ENCODE data around the gene MPZL2.

The MPZL2 gene

DNA sequence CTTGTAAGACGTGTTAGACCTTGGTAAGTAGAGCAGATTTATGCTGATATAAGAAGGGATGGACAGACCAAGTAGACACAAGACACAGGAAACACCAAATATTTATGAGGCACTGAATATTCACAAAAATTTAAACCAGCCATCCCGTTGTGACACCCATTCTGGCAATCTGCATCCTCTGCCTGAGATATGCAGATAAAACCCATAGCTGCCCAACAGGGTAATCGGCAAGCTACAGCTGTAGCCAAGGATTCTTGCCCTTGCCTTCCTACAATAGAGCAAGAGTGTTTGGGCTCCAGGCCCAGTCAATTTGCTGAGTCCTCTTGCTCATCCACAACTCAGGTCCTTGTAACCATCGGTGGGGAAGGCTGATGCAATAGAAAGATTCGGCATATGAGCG is 18.5 kb upstream of the MPZL2 start:
- Histone ChIP-seq H3K27ac (ENCODE audit: low read length) (no peak overlapping the region), H3K4me1 (ENCODE audit: control insufficient read depth, low read depth, low read length) (no peaks in the 10 kb centered on the region), H3K36me3 (ENCODE audit: control insufficient read depth, low read depth, low read length) (no peaks in the 10 kb centered on the region), H3K27me3 (ENCODE audit: control insufficient read depth, insufficient read depth, low read length) (no peaks in the 10 kb centered on the region), H3K9ac (ENCODE audit: low read length) (no peak overlapping the region), H3K4me3 (ENCODE audit: low read length) (no peak overlapping the region), H3K9me3 (ENCODE audit: control insufficient read depth, low read depth, low read length) (no peaks in the 10 kb centered on the region)

DNA sequence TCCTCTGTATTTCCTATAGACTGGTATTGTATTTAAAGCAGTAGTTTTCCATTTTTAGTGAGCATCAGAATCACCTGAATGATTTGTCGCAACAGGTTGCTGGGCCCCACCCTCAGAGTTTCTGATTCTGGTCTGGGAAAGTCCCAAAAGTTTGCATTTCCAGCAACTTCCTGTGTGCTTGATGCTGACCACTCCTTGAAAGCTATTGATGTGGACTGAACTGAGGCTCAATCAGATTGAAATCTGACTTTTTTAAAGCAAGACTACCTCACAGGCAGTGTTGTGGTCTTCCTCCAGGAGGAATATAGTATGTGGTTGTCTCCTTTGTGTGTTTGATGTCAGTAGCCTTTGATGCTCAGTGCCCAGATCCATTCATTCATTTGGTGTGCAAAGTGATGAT is 17.2 kb upstream of the MPZL2 start:
- H3K27me3 ChIP-seq (ENCODE audit: control insufficient read depth, insufficient read depth, low read length) = peaks cover 5% of the 10 kb centered on the region
- H3K27ac ChIP-seq (ENCODE audit: low read length) = no peak overlapping the region
- no peaks in the 10 kb centered on the region for H3K9me3 ChIP-seq (ENCODE audit: control insufficient read depth, low read depth, low read length)
- no peak overlapping the region for H3K9ac ChIP-seq (ENCODE audit: low read length)
- H3K4me1 ChIP-seq (ENCODE audit: control insufficient read depth, low read depth, low read length) = no peaks in the 10 kb centered on the region
- no peaks in the 10 kb centered on the region for H3K36me3 ChIP-seq (ENCODE audit: control insufficient read depth, low read depth, low read length)
- no peak overlapping the region for H3K4me3 ChIP-seq (ENCODE audit: low read length)

GRCh38 chr11:118277312-118277711 is 13.2 kb upstream of the MPZL2 start:
- Histone ChIP-seq H3K36me3 (ENCODE audit: control insufficient read depth, low read depth, low read length) (no peaks in the 10 kb centered on the region), H3K4me3 (ENCODE audit: low read length) (no peak overlapping the region), H3K9ac (ENCODE audit: low read length) (no peak overlapping the region), H3K27me3 (ENCODE audit: control insufficient read depth, insufficient read depth, low read length) (peaks cover 12% of the 10 kb centered on the region), H3K4me1 (ENCODE audit: control insufficient read depth, low read depth, low read length) (no peaks in the 10 kb centered on the region), H3K27ac (ENCODE audit: low read length) (no peak overlapping the region), H3K9me3 (ENCODE audit: control insufficient read depth, low read depth, low read length) (no peaks in the 10 kb centered on the region)

GRCh38 chr11:118276422-118276821 is 12.3 kb upstream of the MPZL2 start:
- H3K9ac ChIP-seq (ENCODE audit: low read length) = no peak overlapping the region
- no peak overlapping the region for H3K4me3 ChIP-seq (ENCODE audit: low read length)
- no peaks in the 10 kb centered on the region for H3K4me1 ChIP-seq (ENCODE audit: control insufficient read depth, low read depth, low read length)
- no peaks in the 10 kb centered on the region for H3K36me3 ChIP-seq (ENCODE audit: control insufficient read depth, low read depth, low read length)
- no peaks in the 10 kb centered on the region for H3K9me3 ChIP-seq (ENCODE audit: control insufficient read depth, low read depth, low read length)
- no peak overlapping the region for H3K27ac ChIP-seq (ENCODE audit: low read length)
- H3K27me3 ChIP-seq (ENCODE audit: control insufficient read depth, insufficient read depth, low read length) = peaks cover 12% of the 10 kb centered on the region

DNA sequence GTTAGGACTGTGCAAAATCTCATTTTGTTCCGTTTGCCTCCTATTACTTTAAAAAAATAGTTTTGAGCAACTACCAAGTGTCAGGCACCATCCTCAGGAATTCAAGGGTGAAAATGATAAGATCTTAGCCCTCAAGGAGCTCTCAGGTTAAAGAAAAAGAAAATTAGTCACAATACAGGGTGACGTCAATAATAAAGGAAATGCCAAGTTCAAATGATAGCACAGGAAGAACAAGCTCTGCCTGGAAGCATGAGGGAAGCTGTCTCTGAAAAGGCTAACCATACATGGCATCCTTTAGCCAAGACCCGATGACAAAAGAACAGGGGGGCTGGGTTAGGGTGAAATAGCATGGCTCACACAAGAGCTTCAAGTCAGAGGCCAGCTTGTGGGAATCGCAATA is 11.1 kb upstream of the MPZL2 start:
- Histone ChIP-seq H3K36me3 (ENCODE audit: control insufficient read depth, low read depth, low read length) (no peaks in the 10 kb centered on the region), H3K9ac (ENCODE audit: low read length) (no peak overlapping the region), H3K4me1 (ENCODE audit: control insufficient read depth, low read depth, low read length) (no peaks in the 10 kb centered on the region), H3K9me3 (ENCODE audit: control insufficient read depth, low read depth, low read length) (no peaks in the 10 kb centered on the region), H3K27me3 (ENCODE audit: control insufficient read depth, insufficient read depth, low read length) (peaks cover 12% of the 10 kb centered on the region), H3K27ac (ENCODE audit: low read length) (no peak overlapping the region), H3K4me3 (ENCODE audit: low read length) (no peak overlapping the region)

GRCh38 chr11:118274186-118274585 is 10.1 kb upstream of the MPZL2 start:
- H3K27me3 ChIP-seq (ENCODE audit: control insufficient read depth, insufficient read depth, low read length) = peaks cover 12% of the 10 kb centered on the region
- no peaks in the 10 kb centered on the region for H3K36me3 ChIP-seq (ENCODE audit: control insufficient read depth, low read depth, low read length)
- H3K9ac ChIP-seq (ENCODE audit: low read length) = no peak overlapping the region
- no peak overlapping the region for H3K4me3 ChIP-seq (ENCODE audit: low read length)
- no peaks in the 10 kb centered on the region for H3K9me3 ChIP-seq (ENCODE audit: control insufficient read depth, low read depth, low read length)
- no peak overlapping the region for H3K27ac ChIP-seq (ENCODE audit: low read length)
- H3K4me1 ChIP-seq (ENCODE audit: control insufficient read depth, low read depth, low read length) = no peaks in the 10 kb centered on the region

DNA sequence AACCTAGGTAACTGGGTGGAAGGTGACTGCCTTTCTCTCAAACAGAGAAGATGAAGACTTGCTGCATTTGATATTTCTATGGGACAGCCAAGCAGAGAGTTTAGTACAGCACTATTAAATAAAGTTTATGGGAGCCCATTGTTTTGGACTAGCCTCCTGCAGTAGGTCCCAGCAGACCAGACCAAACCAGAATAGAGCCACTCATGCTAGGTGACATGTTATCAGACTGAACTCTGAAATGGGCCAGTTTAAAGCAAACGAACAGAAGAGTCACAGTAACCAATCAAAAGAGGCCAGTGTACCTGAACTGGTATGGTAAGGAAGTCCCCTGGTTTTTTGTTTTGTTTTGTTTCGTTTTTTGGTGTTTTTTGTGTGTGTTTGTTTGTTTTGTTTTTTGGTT is 7.9 kb upstream of the MPZL2 start:
- H3K4me1 ChIP-seq (ENCODE audit: control insufficient read depth, low read depth, low read length) = no peaks in the 10 kb centered on the region

DNA sequence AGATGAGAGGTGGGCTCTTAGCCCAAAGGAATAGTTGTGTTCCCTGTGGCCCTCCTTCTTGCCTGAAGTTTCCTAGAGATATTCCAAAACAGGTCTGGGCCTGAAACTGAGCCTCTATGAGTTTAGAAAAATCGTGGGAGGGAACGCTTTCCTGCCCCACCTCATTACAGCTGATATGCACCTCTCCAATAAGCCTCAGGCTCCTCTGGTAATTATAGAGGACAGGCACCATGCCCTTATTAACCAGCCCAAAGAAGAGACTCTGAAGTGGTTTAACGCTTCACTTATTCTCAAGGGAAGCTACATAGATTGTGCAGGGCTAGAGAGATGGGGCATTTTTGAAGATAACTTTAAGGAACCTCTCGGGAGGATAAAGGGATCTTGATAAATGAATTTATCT is 3.4 kb upstream of the MPZL2 start:
- H3K27ac ChIP-seq (ENCODE audit: low read length) = no peak overlapping the region
- H3K4me1 ChIP-seq (ENCODE audit: control insufficient read depth, low read depth, low read length) = peaks cover 17% of the 10 kb centered on the region
- no peak overlapping the region for H3K9ac ChIP-seq (ENCODE audit: low read length)
- no peaks in the 10 kb centered on the region for H3K9me3 ChIP-seq (ENCODE audit: control insufficient read depth, low read depth, low read length)
- peaks cover 47% of the 10 kb centered on the region for H3K27me3 ChIP-seq (ENCODE audit: control insufficient read depth, insufficient read depth, low read length)
- H3K36me3 ChIP-seq (ENCODE audit: control insufficient read depth, low read depth, low read length) = no peaks in the 10 kb centered on the region
- H3K4me3 ChIP-seq (ENCODE audit: low read length) = no peak overlapping the region

More for the DNA sequence above, 7.9 kb upstream of the MPZL2 start:
- no peaks in the 10 kb centered on the region for H3K9me3 ChIP-seq (ENCODE audit: control insufficient read depth, low read depth, low read length)
- H3K4me3 ChIP-seq (ENCODE audit: low read length) = no peak overlapping the region
- H3K9ac ChIP-seq (ENCODE audit: low read length) = no peak overlapping the region
- H3K27ac ChIP-seq (ENCODE audit: low read length) = no peak overlapping the region
- H3K36me3 ChIP-seq (ENCODE audit: control insufficient read depth, low read depth, low read length) = no peaks in the 10 kb centered on the region
- peaks cover 11% of the 10 kb centered on the region for H3K27me3 ChIP-seq (ENCODE audit: control insufficient read depth, insufficient read depth, low read length)

GRCh38 chr11:118265954-118266353 is 1.9 kb upstream of the MPZL2 start:
- Histone ChIP-seq H3K27ac (ENCODE audit: low read length) (no peak overlapping the region), H3K36me3 (ENCODE audit: control insufficient read depth, low read depth, low read length) (no peaks in the 10 kb centered on the region), H3K4me1 (ENCODE audit: control insufficient read depth, low read depth, low read length) (peaks cover 17% of the 10 kb centered on the region), H3K27me3 (ENCODE audit: control insufficient read depth, insufficient read depth, low read length) (peaks cover 61% of the 10 kb centered on the region), H3K4me3 (ENCODE audit: low read length) (no peak overlapping the region), H3K9me3 (ENCODE audit: control insufficient read depth, low read depth, low read length) (no peaks in the 10 kb centered on the region), H3K9ac (ENCODE audit: low read length) (no peak overlapping the region)

- Histone ChIP-seq H3K27me3 (ENCODE audit: control insufficient read depth, insufficient read depth, low read length) (peaks cover 63% of the 10 kb centered on the region), H3K4me3 (ENCODE audit: low read length) (peak overlapping the region; percentile 54), H3K9me3 (ENCODE audit: control insufficient read depth, low read depth, low read length) (no peaks in the 10 kb centered on the region), H3K27ac (ENCODE audit: low read length) (no peak overlapping the region), H3K36me3 (ENCODE audit: control insufficient read depth, low read depth, low read length) (no peaks in the 10 kb centered on the region), H3K9ac (ENCODE audit: low read length) (peak overlapping the region; percentile 29), H3K4me1 (ENCODE audit: control insufficient read depth, low read depth, low read length) (peaks cover 17% of the 10 kb centered on the region)
Observed at GRCh38 chr11:118264569-118265465, 720 bp upstream of the MPZL2 start.

DNA sequence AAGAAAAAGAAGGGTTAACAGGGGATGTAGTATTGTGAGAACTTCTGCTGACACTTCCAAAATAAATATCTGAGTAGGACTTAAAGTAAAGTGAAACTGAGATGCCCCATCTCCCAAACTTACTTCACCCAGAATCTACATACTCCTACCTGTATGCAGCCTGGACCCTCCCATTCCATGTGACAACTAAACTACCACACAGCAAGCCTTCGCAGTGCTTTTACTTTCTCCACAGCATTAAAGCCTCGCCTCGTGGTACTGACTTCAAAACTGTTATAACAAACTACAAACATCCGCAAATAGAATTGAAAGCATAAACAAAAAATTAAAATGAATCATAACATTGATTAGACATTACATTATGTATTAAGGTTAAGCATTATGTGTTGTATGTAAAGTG is 985 bp downstream of the MPZL2 start:
- Histone ChIP-seq H3K9ac (ENCODE audit: low read length) (no peak overlapping the region), H3K9me3 (ENCODE audit: control insufficient read depth, low read depth, low read length) (no peaks in the 10 kb centered on the region), H3K4me3 (ENCODE audit: low read length) (no peak overlapping the region), H3K4me1 (ENCODE audit: control insufficient read depth, low read depth, low read length) (peaks cover 17% of the 10 kb centered on the region), H3K27ac (ENCODE audit: low read length) (no peak overlapping the region), H3K36me3 (ENCODE audit: control insufficient read depth, low read depth, low read length) (no peaks in the 10 kb centered on the region), H3K27me3 (ENCODE audit: control insufficient read depth, insufficient read depth, low read length) (peaks cover 63% of the 10 kb centered on the region)

DNA sequence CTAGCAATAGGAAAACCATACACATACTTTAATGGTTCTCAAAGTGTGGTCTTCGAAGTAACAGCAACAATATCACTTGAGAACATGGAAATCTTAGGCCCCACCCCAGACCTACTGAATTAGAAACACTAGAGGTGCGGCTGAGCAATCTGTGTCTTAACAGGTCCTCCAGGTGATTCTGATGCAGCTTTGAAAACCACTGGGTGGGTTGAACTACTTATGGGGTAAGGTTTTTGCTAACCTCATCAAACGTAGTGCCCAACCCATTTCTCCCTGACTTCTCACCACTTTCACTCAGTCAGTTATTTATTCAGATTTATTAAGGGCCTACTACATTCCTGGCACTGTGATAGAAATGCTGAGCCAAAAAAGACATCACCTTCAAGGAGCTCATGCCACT is 3.7 kb downstream of the MPZL2 start:
- Histone ChIP-seq H3K27ac (ENCODE audit: low read length) (no peak overlapping the region), H3K4me3 (ENCODE audit: low read length) (no peak overlapping the region), H3K27me3 (ENCODE audit: control insufficient read depth, insufficient read depth, low read length) (peaks cover 65% of the 10 kb centered on the region), H3K4me1 (ENCODE audit: control insufficient read depth, low read depth, low read length) (peaks cover 17% of the 10 kb centered on the region), H3K36me3 (ENCODE audit: control insufficient read depth, low read depth, low read length) (no peaks in the 10 kb centered on the region), H3K9me3 (ENCODE audit: control insufficient read depth, low read depth, low read length) (no peaks in the 10 kb centered on the region), H3K9ac (ENCODE audit: low read length) (no peak overlapping the region)

Measured in iPS-18a (cell line).